NCI-H510A treated with DMSO at 0.1 percent for 48 hours (cell line): ENCODE measurements around the gene DCDC2C.

Source experiments
- DNase-seq: peaks from one replicate; lab custom pipeline; 2025; lab: John Stamatoyannopoulos, UW

The DCDC2C gene

DNA sequence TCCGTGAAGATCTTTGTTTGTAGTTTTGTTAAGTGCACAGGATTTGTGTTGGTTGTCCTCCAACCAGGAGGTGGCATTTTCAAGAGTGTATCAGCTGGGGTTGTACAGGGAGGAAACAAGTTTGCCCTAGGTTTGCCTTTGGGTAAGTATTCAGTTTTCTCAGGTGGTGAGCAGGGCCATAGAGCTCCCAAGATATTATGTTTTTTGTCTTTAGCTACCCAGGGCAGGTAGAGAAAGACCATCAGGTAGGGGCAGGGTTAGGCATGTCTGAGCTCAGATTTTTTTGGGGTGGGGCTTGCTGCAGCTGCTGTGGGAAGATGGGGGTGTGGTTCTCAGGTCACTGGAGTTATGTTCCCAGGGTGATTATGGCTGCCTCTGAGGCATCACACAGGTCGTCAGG lies 191.6 kb downstream of the DCDC2C start:
- DNase-seq, result no peak
